Astrocyte (in vitro differentiated cells and primary cell): ENCODE measurements around the gene FSIP1.

Source experiments
- CTCF ChIP-seq: IDR thresholded peaks from 2 replicates; pipeline ENCODE4 v1.5.1; 2011; ENCODE audit warnings: low read depth, mild to moderate bottlenecking, inconsistent platforms, low read length, moderate library complexity; ENCODE audit not compliant: insufficient read depth
- EZH2 ChIP-seq: IDR thresholded peaks from 2 replicates; pipeline ENCODE4 v1.6.1; 2012; ENCODE audit warnings: mild to moderate bottlenecking, low read length, inconsistent platforms; ENCODE audit not compliant: insufficient read depth

DNA sequence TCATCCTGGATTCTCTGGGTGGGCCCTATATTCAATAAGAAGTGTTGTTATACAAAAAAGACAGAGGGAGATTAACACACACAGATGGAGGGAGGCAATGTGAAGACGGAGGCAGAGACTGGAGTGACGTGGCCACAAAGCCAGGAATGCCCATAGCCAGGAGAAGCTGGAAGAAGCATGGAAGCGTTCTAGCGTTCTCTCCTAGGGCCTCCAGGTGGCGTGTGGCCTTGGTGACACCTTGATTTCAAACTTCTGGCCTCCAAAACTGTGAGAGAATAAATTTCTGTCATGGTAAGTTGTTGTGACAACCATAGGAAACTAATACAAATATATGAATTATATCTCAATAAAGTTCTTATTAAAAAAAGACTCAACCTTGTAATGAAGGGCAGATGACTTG lies 180.5 kb downstream of the FSIP1 start:
- TF ChIP-seq EZH2 (no peak), CTCF (peak; percentile 6)
